Measurements from ENCODE around the gene DPYSL3.

Gene DPYSL3

GRCh38 chr5:147360816-147361215, 149.1 kb downstream of the DPYSL3 start:
- DNase-seq, result no peak

- DNase-seq, result no peak
Observed at GRCh38 chr5:147359581-147359980, 150.3 kb downstream of the DPYSL3 start.

GRCh38 chr5:147359101-147359500, 150.8 kb downstream of the DPYSL3 start:
- DNase-seq, result no peak

- no peak for DNase-seq
Observed at GRCh38 chr5:147349241-147349640, 160.6 kb downstream of the DPYSL3 start.

- no peak for DNase-seq
Observed at GRCh38 chr5:147348451-147348850, 161.4 kb downstream of the DPYSL3 start.

GRCh38 chr5:147348046-147348445, 161.8 kb downstream of the DPYSL3 start:
- DNase-seq, result no peak

GRCh38 chr5:147346006-147346561, 163.8 kb downstream of the DPYSL3 start:
- no peak for DNase-seq

- no peak for DNase-seq
Observed at GRCh38 chr5:147344861-147345260, 165.0 kb downstream of the DPYSL3 start.

- DNase-seq, result no peak
Observed at GRCh38 chr5:147341345-147341744, 168.5 kb downstream of the DPYSL3 start.

- no peak for DNase-seq
Observed at GRCh38 chr5:147340941-147341340, 168.9 kb downstream of the DPYSL3 start.
